Kidney tubule cell (primary cell): Measurements from ENCODE around the gene ADAMTS12.

ENCODE experiments used
- DNase-seq: peaks from one replicate; pipeline ENCODE4 v3.0.0-alpha.2; 2018; ENCODE audit warnings: low spot score

ADAMTS12 gene

GRCh38 chr5:33761139-33761538 is 130.7 kb downstream of the ADAMTS12 start:
- DNase-seq = peak; percentile 65

- DNase-seq = no peak
Measured at GRCh38 chr5:33758737-33759136, 133.1 kb downstream of the ADAMTS12 start.

GRCh38 chr5:33756491-33756890 is 135.3 kb downstream of the ADAMTS12 start:
- no peak for DNase-seq

GRCh38 chr5:33755231-33755630 is 136.6 kb downstream of the ADAMTS12 start:
- DNase-seq = no peak

GRCh38 chr5:33753704-33754103 is 138.1 kb downstream of the ADAMTS12 start:
- DNase-seq = no peak

GRCh38 chr5:33748754-33749153 is 143.0 kb downstream of the ADAMTS12 start:
- DNase-seq = no peak

- no peak for DNase-seq
Measured at GRCh38 chr5:33745101-33745770, 146.6 kb downstream of the ADAMTS12 start.

- no peak for DNase-seq
Measured at GRCh38 chr5:33743099-33743498, 148.7 kb downstream of the ADAMTS12 start.

- DNase-seq = no peak
Measured at GRCh38 chr5:33742181-33742580, 149.6 kb downstream of the ADAMTS12 start.

GRCh38 chr5:33738967-33739366 is 152.8 kb downstream of the ADAMTS12 start:
- DNase-seq = no peak

GRCh38 chr5:33738097-33738496 is 153.7 kb downstream of the ADAMTS12 start:
- DNase-seq = no peak

- no peak for DNase-seq
Measured at GRCh38 chr5:33737697-33738096, 154.1 kb downstream of the ADAMTS12 start.

- DNase-seq = no peak
Measured at GRCh38 chr5:33737284-33737683, 154.5 kb downstream of the ADAMTS12 start.

GRCh38 chr5:33736510-33736909 is 155.3 kb downstream of the ADAMTS12 start:
- DNase-seq = peak; percentile 70

GRCh38 chr5:33735072-33735471 is 156.7 kb downstream of the ADAMTS12 start:
- DNase-seq = no peak

- no peak for DNase-seq
Measured at GRCh38 chr5:33734537-33734936, 157.3 kb downstream of the ADAMTS12 start.

GRCh38 chr5:33733225-33733624 is 158.6 kb downstream of the ADAMTS12 start:
- DNase-seq = no peak

- DNase-seq = peak; percentile 71
Measured at GRCh38 chr5:33726422-33727165, 165.2 kb downstream of the ADAMTS12 start.

GRCh38 chr5:33725806-33726205 is 166.0 kb downstream of the ADAMTS12 start:
- DNase-seq = peak; percentile 60

- no peak for DNase-seq
Measured at GRCh38 chr5:33721491-33722200, 170.1 kb downstream of the ADAMTS12 start.

- DNase-seq = no peak
Measured at GRCh38 chr5:33720176-33720575, 171.6 kb downstream of the ADAMTS12 start.

- DNase-seq = no peak
Measured at GRCh38 chr5:33719769-33720168, 172.0 kb downstream of the ADAMTS12 start.

GRCh38 chr5:33715661-33716060 is 176.1 kb downstream of the ADAMTS12 start:
- DNase-seq = no peak
